GM23338 (cell line): ENCODE results near the gene SYCP3. TPM values are rescaled to one million over a fixed set of nuclear protein-coding genes. Genes with fewer than 3 reads are reported as not detected.

Experiments used
- ATAC-seq: fragments of 200-7000 bp; cut with Tn5 transposase; 3 replicates; pipeline ENCODE4 v1.9.1; 2020
- DNase-seq: peaks from one replicate; pipeline ENCODE4 v3.0.0-alpha.2; 2015; ENCODE audit warnings: low spot score
- H2AFZ ChIP-seq: fragments of 200-600 bp; sonication (generic); 2 replicates; pipeline ENCODE4 v1.8.0; 2016; ENCODE audit warnings: antibody characterized with exemption, mild to moderate bottlenecking, moderate library complexity
- H3F3A ChIP-seq: fragments of 200-600 bp; sonication (generic); replicated peaks from 2 replicates; pipeline ENCODE4 v1.8.0; 2017; ENCODE audit warnings: antibody characterized with exemption, mixed run types, low read depth
- H3K27ac ChIP-seq: fragments of 200-600 bp; sonication (generic); 2 replicates; pipeline ENCODE4 v1.6.1; 2016; ENCODE audit warnings: low read depth
- H3K27me3 ChIP-seq: fragments of 200-600 bp; sonication (generic); 2 replicates; pipeline ENCODE4 v1.8.0; 2016; ENCODE audit warnings: mild to moderate bottlenecking, mixed run types, moderate library complexity; ENCODE audit not compliant: insufficient read depth
- H3K36me3 ChIP-seq: fragments of 200-600 bp; sonication (generic); 2 replicates; pipeline ENCODE4 v1.8.0; 2016; ENCODE audit warnings: mild to moderate bottlenecking; ENCODE audit not compliant: insufficient read depth
- H3K4me1 ChIP-seq: fragments of 200-600 bp; sonication (generic); 2 replicates; pipeline ENCODE4 v1.8.0; 2016; ENCODE audit warnings: mild to moderate bottlenecking, moderate library complexity; ENCODE audit not compliant: insufficient read depth
- H3K4me2 ChIP-seq: fragments of 200-600 bp; sonication (generic); 2 replicates; pipeline ENCODE4 v1.7.1; 2017; ENCODE audit warnings: mixed run types
- H3K4me3 ChIP-seq: fragments of 200-600 bp; sonication (generic); 2 replicates; pipeline ENCODE4 v1.6.1; 2016; ENCODE audit warnings: mixed run types
- H3K79me2 ChIP-seq: fragments of 200-600 bp; sonication (generic); replicated peaks from 2 replicates; pipeline ENCODE4 v1.8.0; 2017; ENCODE audit warnings: mild to moderate bottlenecking; ENCODE audit not compliant: insufficient read depth
- H3K9me2 ChIP-seq: fragments of 200-600 bp; sonication (generic); 2 replicates; pipeline ENCODE4 v1.8.0; 2017; ENCODE audit not compliant: insufficient read depth
- H4K20me1 ChIP-seq: fragments of 200-600 bp; sonication (generic); replicated peaks from 2 replicates; pipeline ENCODE4 v1.8.0; 2017; ENCODE audit warnings: mild to moderate bottlenecking; ENCODE audit not compliant: insufficient read depth
- H3K27ac Mint-ChIP-seq: 2 replicates; pipeline ENCODE4 v1.8.0; 2020; ENCODE audit warnings: inconsistent platforms, mild to moderate bottlenecking, moderate library complexity, mixed read lengths
- H3K27me3 Mint-ChIP-seq: 3 replicates; pipeline ENCODE4 v1.8.0; 2022; ENCODE audit warnings: low read depth, mild to moderate bottlenecking, moderate library complexity, mixed read lengths, inconsistent platforms; ENCODE audit not compliant: insufficient read depth, poor library complexity
- H3K36me3 Mint-ChIP-seq: 3 replicates; pipeline ENCODE4 v1.8.0; 2021; ENCODE audit warnings: low read depth, mild to moderate bottlenecking, inconsistent platforms, moderate library complexity, mixed read lengths
- H3K4me1 Mint-ChIP-seq: 3 replicates; pipeline ENCODE4 v1.8.0; 2020; ENCODE audit warnings: mild to moderate bottlenecking, inconsistent platforms, mixed read lengths
- H3K4me3 Mint-ChIP-seq: 3 replicates; pipeline ENCODE4 v1.8.0; 2021; ENCODE audit warnings: moderate library complexity, mild to moderate bottlenecking, inconsistent platforms, mixed read lengths
- H3K9me3 Mint-ChIP-seq: 3 replicates; pipeline ENCODE4 v1.8.0; 2020; ENCODE audit warnings: moderate library complexity, mild to moderate bottlenecking, inconsistent platforms, mixed read lengths
- CREB1 ChIP-seq: fragments of 250-450 bp; sonication (Bioruptor Pico); IDR thresholded peaks from 2 replicates; pipeline ENCODE4 v1.5.0; 2020; ENCODE audit warnings: low read depth, mild to moderate bottlenecking, moderate library complexity
- CTCF ChIP-seq, 2 experiments: fragments of 200-600 bp in 1 of 2; sonication (generic) in 1 of 2; conservative IDR thresholded peaks; 2 replicates each; pipeline versions ENCODE4 v1.5.1 to v1.6.1; 2016 to 2017; ENCODE audit warnings: antibody characterized with exemption in 2 of 2, low read depth in 2 of 2, mild to moderate bottlenecking in 2 of 2, moderate library complexity in 1 of 2
- ETS1 ChIP-seq: IDR thresholded peaks from 2 replicates; pipeline ENCODE4 v1.6.1; 2016; ENCODE audit warnings: antibody characterized with exemption
- EZH2 ChIP-seq: fragments of 200-600 bp; sonication (generic); IDR thresholded peaks from one replicate; pipeline ENCODE4 v1.8.0; 2017; ENCODE audit warnings: antibody characterized with exemption, mild to moderate bottlenecking, low read depth; ENCODE audit not compliant: unreplicated experiment
- EZH2phosphoT487 ChIP-seq: fragments of 200-600 bp; sonication (generic); IDR thresholded peaks from one replicate; pipeline ENCODE4 v1.8.1; 2018; ENCODE audit warnings: antibody characterized with exemption; ENCODE audit not compliant: unreplicated experiment
- POLR2AphosphoS5 ChIP-seq: IDR thresholded peaks from 2 replicates; pipeline ENCODE4 v1.6.1; 2016; ENCODE audit warnings: antibody characterized with exemption, low read depth
- STAT1 ChIP-seq: IDR thresholded peaks from one replicate; pipeline ENCODE4 v1.6.1; 2016; ENCODE audit warnings: antibody characterized with exemption; ENCODE audit not compliant: unreplicated experiment
- ZNF331 ChIP-seq: fragments of 250-450 bp; sonication (Bioruptor Pico); IDR thresholded peaks from 2 replicates; pipeline ENCODE4 v1.5.0; 2020; ENCODE audit warnings: low read depth, mild to moderate bottlenecking, moderate library complexity
- polyA plus RNA-seq: library from polyadenylated mRNA; unstranded; fragments of >200 nt; fragmentation: Nextera tagmentation; extraction: Ambion mirVana; gene quantifications from 2 replicates; pipeline ENCODE4 v1.2.1, GENCODE V29; 2016
- total RNA-seq: library from RNA; depleted of rRNA; stranded (reverse); fragments of >200 nt; shearing (Covaris generic); gene quantifications from 2 replicates; pipeline ENCODE4 v1.2.3, GENCODE V29; 2014

Gene SYCP3
- total and polyA plus RNA-seq, 2 experiments from 2014 or later: 0.07 to 1.5 TPM

- Mint-ChIP-seq H3K9me3 (no peaks in the 10 kb centered on the region), H3K4me1 (no peaks in the 10 kb centered on the region), H3K36me3 (peaks cover 4% of the 10 kb centered on the region; the same call in 2 of the 3 replicates), H3K27me3 (peaks cover 4% of the 10 kb centered on the region), H3K4me3 (no peak overlapping the region), H3K27ac (no peak overlapping the region)
- no peak for ATAC-seq
- Histone ChIP-seq H3K4me3 (no peak overlapping the region), H3K27me3 (no peaks in the 10 kb centered on the region), H2AFZ (no peak overlapping the region), H3F3A (no peaks in the 10 kb centered on the region), H3K27ac (no peak overlapping the region), H3K79me2 (no peaks in the 10 kb centered on the region), H3K4me2 (no peak overlapping the region), H3K36me3 (peaks cover 14% of the 10 kb centered on the region; the same call in 1 of the 2 replicates), H3K4me1 (no peaks in the 10 kb centered on the region), H3K9me2 (no peaks in the 10 kb centered on the region), H4K20me1 (no peaks in the 10 kb centered on the region; the same call in 1 of the 2 replicates)
- TF ChIP-seq ZNF331 (no peak), CREB1 (no peak), EZH2phosphoT487 (no peak), EZH2 (no peak), ETS1 (no peak), CTCF (conservative IDR thresholded peaks at IDR 0.05; ENCODE audit: low read depth in 2 of 2) (no peak), POLR2AphosphoS5 (no peak)
- no peak for DNase-seq
Measured at GRCh38 chr12:101781834-101782233, 42.6 kb upstream of the SYCP3 start.

GRCh38 chr12:101780599-101780998, 41.3 kb upstream of the SYCP3 start:
- Histone ChIP-seq H3K36me3 (peaks cover 14% of the 10 kb centered on the region; the same call in 1 of the 2 replicates), H3K4me3 (no peak overlapping the region), H3K27ac (no peak overlapping the region), H3K27me3 (no peaks in the 10 kb centered on the region), H3K4me1 (no peaks in the 10 kb centered on the region), H3K9me2 (no peaks in the 10 kb centered on the region), H2AFZ (no peak overlapping the region), H3K4me2 (no peak overlapping the region), H4K20me1 (peaks cover 5% of the 10 kb centered on the region; the same call in 1 of the 2 replicates), H3F3A (no peaks in the 10 kb centered on the region), H3K79me2 (no peaks in the 10 kb centered on the region)
- Mint-ChIP-seq H3K9me3 (no peaks in the 10 kb centered on the region), H3K27ac (no peak overlapping the region), H3K27me3 (peaks cover 4% of the 10 kb centered on the region), H3K4me3 (no peak overlapping the region), H3K4me1 (no peaks in the 10 kb centered on the region), H3K36me3 (peaks cover 4% of the 10 kb centered on the region; the same call in 2 of the 3 replicates)
- DNase-seq: no peak
- ATAC-seq: no peak
- TF ChIP-seq ZNF331 (no peak), ETS1 (no peak), CTCF (conservative IDR thresholded peaks at IDR 0.05; ENCODE audit: low read depth in 2 of 2) (no peak), STAT1 (no peak)
